ENCODE data around the gene COPS7A.

Gene COPS7A

DNA sequence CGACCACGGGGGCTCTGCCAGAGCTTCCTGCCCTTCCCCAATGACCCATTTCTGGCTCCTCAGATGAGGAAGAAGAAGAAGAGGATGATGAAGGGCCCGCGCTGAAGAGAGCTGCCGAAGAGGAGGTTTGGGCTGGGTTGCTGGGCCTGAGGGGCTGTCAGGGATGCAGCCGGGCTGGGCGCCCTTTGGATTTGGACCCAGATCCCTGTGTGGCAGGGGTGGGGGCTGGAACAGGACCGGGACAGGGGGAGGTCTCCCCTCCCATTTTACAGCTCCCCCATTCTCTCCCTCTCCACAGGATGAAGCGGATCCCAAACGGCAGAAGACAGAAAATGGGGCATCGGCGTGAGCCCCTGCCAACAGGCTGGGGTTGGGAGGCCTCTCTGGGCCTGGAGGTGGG lies 46.2 kb downstream of the COPS7A start:
- no peak for DNase-seq (ENCODE audit: low read depth)

GRCh38 chr12:6770600-6770999 lies 46.8 kb downstream of the COPS7A start:
- no peak for DNase-seq (ENCODE audit: low read depth)

DNA sequence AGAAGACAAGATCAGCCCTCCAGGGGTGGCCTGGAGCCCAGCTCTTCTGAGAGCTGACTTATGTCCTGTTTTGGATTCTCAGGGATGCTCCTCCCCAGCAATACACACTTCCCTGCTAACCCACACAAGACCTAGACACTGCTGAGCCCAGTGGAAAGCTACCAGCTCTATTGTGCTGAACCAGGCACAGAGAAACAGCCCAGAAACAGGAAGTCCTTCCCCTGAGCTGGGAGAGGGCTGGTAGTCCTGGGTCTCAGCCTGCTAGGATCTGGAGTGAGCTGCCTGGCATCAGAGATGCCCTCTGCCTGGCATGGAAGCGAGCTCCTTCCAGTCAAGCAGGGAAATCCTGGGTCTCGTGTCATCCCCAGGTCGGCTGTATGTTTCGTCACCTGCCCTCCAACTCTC lies 47.2 kb downstream of the COPS7A start:
- DNase-seq (ENCODE audit: low read depth), result no peak

GRCh38 chr12:6771509-6772330 lies 47.9 kb downstream of the COPS7A start:
- no peak for DNase-seq (ENCODE audit: low read depth)

DNA sequence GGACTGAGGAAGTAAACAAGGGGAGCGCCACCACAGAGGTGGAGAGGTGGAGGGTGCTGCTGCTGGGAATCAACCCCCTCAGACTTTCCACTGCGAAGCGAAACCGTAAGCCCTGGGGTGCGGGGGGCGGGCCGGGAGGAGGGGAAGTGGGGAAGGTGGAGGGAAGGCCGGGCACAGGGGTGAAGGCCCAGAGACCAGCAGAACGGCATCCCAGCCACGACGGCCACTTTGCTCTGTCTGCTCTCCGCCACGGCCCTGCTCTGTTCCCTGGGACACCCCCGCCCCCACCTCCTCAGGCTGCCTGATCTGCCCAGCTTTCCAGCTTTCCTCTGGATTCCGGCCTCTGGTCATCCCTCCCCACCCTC lies 48.5 kb downstream of the COPS7A start, which contains the start of gene LAG3:
Gene LAG3, plus strand, starts transcription at position 190 of the 365 bp plus-strand sequence. CDS start 333 bp downstream, outside the sequence.
- DNase-seq (ENCODE audit: low read depth), result peak; percentile 50

GRCh38 chr12:6772726-6773589 lies 49.1 kb downstream of the COPS7A start:
- no peak for DNase-seq (ENCODE audit: low read depth)

GRCh38 chr12:6773590-6774351 lies 49.9 kb downstream of the COPS7A start:
- DNase-seq (ENCODE audit: low read depth), result no peak

GRCh38 chr12:6774499-6775062 lies 50.7 kb downstream of the COPS7A start:
- DNase-seq (ENCODE audit: low read depth), result no peak

GRCh38 chr12:6775185-6776174 lies 51.6 kb downstream of the COPS7A start:
- DNase-seq (ENCODE audit: low read depth), result no peak

DNA sequence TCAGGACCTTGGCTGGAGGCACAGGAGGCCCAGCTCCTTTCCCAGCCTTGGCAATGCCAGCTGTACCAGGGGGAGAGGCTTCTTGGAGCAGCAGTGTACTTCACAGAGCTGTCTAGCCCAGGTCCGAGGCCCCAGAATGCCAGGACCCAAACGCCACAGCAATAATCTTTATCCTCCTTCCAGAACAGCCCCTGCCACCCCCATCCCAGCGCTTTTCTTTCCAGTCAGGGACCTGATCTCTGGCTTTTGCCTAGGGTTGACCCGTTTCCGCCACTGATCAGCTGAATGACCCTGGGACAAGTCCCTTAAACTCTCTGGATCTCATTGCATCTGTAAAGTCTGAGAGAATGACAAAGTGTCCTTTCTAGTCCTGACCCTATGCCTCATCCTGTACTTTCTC lies 53.5 kb downstream of the COPS7A start:
- DNase-seq (ENCODE audit: low read depth), result no peak

DNA sequence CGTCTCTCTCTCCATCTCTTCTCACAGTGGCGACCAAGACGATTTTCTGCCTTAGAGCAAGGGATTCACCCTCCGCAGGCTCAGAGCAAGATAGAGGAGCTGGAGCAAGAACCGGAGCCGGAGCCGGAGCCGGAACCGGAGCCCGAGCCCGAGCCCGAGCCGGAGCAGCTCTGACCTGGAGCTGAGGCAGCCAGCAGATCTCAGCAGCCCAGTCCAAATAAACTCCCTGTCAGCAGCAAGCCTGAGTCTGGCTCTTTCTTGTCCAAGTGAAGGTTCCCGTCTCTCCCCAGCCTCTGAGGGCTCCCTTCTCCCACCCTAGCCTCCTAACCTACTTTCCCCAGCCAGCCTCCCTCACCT lies 54.3 kb downstream of the COPS7A start:
- DNase-seq (ENCODE audit: low read depth), result no peak

- DNase-seq (ENCODE audit: low read depth), result peak; percentile 80
These were observed 55.0 kb downstream of the COPS7A start for GRCh38 chr12:6778574-6779550.

GRCh38 chr12:6779708-6780432 lies 56.0 kb downstream of the COPS7A start:
- no peak for DNase-seq (ENCODE audit: low read depth)

DNA sequence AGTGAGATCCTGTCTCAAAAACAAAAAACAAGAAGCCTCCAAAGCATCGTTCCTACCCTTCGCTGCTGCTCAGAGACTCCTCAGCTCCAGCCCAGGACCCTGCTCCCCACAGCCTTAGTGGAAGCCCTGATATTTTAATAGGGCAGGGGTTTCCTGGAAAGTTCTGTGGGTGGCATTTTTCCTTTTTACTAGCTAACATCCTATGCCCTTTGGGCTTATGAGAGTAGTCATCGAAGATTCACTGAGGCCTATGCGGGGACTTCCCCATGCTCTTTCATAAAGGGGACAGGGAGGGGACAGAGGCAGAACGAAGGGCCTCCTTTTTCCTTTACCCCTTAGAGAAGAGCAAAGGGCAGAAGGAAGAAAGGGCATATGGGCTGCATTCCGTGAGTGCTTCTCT lies 56.7 kb downstream of the COPS7A start:
- DNase-seq (ENCODE audit: low read depth), result no peak
